HG03108 (cell line): ENCODE results near the gene OR2F1.
"Not testable (repeated sequence)": the region's sequence is repeated elsewhere in the genome, so short reads cannot be mapped to it uniquely, and the experiment has no call there.

Experiments used
- ATAC-seq: cut with Tn5 transposase; IDR thresholded peaks from one replicate; pipeline ENCODE4 v1.9.1; 2021; ENCODE audit warnings: moderate library complexity; ENCODE audit not compliant: unreplicated experiment

OR2F1 gene

GRCh38 chr7:144006029-144006691 is 51.5 kb downstream of the OR2F1 start:
- no peak for ATAC-seq

GRCh38 chr7:144006692-144007042 is 52.0 kb downstream of the OR2F1 start:
- ATAC-seq, result no peak

GRCh38 chr7:144009361-144009760 is 54.7 kb downstream of the OR2F1 start:
- ATAC-seq, result no peak

- ATAC-seq, result not testable (repeated sequence)
These were observed 55.4 kb downstream of the OR2F1 start for GRCh38 chr7:144010061-144010460.

- not testable (repeated sequence) for ATAC-seq
These were observed 56.2 kb downstream of the OR2F1 start for GRCh38 chr7:144010821-144011220.

- ATAC-seq, result no peak
These were observed 57.0 kb downstream of the OR2F1 start for GRCh38 chr7:144011458-144012230.
